Spleen (tissue), 11 donors: Measurements from ENCODE around the gene UNCX. TPM values are rescaled to one million over a fixed set of nuclear protein-coding genes. Genes with fewer than 3 reads are reported as not detected.

ENCODE experiments used
- DNase-seq: peaks from one replicate; pipeline ENCODE4 v3.0.0-alpha.2; 2020
- H3K27ac ChIP-seq, 8 donors: fragments of 200-600 bp; sonication (generic) in 7 of 8; 1 replicate in 4 of 8; 2 replicates in 4 of 8; pipeline versions ENCODE4 v1.5.0 to v1.8.0; 2016 to 2021; ENCODE audit warnings: inconsistent platforms in 4 of 8, mild to moderate bottlenecking in 4 of 8, moderate library complexity in 1 of 8
- H3K27me3 ChIP-seq, 7 donors: fragments of 200-600 bp; sonication (generic) in 6 of 7; replicated peaks in 1 of 7; 1 replicate in 4 of 7; 2 replicates in 3 of 7; pipeline versions ENCODE4 v1.5.0 to v1.8.0; 2016 to 2021; ENCODE audit warnings: inconsistent platforms in 3 of 7, mild to moderate bottlenecking in 1 of 7
- H3K36me3 ChIP-seq, 6 donors: fragments of 200-600 bp; sonication (generic) in 5 of 6; 1 replicate in 4 of 6; 2 replicates in 2 of 6; pipeline versions ENCODE4 v1.5.0 to v1.8.0; 2016 to 2021; ENCODE audit warnings: inconsistent platforms in 2 of 6
- H3K4me1 ChIP-seq, 6 donors: fragments of 200-600 bp; sonication (generic) in 5 of 6; 1 replicate in 3 of 6; 2 replicates in 3 of 6; pipeline versions ENCODE4 v1.5.0 to v1.8.0; 2016 to 2021; ENCODE audit warnings: inconsistent platforms in 3 of 6
- H3K4me3 ChIP-seq, 8 donors: fragments of 200-600 bp; sonication (generic) in 7 of 8; 1 replicate in 4 of 8; 2 replicates in 4 of 8; pipeline versions ENCODE4 v1.5.0 to v1.8.0; 2016 to 2021; ENCODE audit warnings: inconsistent platforms in 4 of 8, mild to moderate bottlenecking in 4 of 8, moderate library complexity in 2 of 8
- H3K9me3 ChIP-seq, 8 donors: fragments of 200-600 bp; sonication (generic) in 7 of 8; 1 replicate in 4 of 8; 2 replicates in 4 of 8; pipeline versions ENCODE4 v1.5.0 to v1.8.0; 2016 to 2021; ENCODE audit warnings: inconsistent platforms in 4 of 8
- CTCF ChIP-seq, 11 experiments: fragments of 200-600 bp in 7 of 11; fragments of 450-650 bp in 4 of 11; sonication (generic) in 4 of 11; IDR thresholded peaks in 8 of 11; conservative IDR thresholded peaks in 3 of 11; 1 replicate in 7 of 11; 2 replicates in 4 of 11; pipeline versions ENCODE4 v1.4.0 to v1.8.0; 2016 to 2021; ENCODE audit warnings: antibody characterized with exemption in 11 of 11, inconsistent platforms in 4 of 11, mild to moderate bottlenecking in 1 of 11
- POLR2A ChIP-seq, 3 donors: fragments of 450-650 bp; IDR thresholded peaks; one replicate each; pipeline ENCODE4 v1.5.1; 2017; ENCODE audit warnings: antibody characterized with exemption in 3 of 3, mild to moderate bottlenecking in 1 of 3
- POLR2AphosphoS5 ChIP-seq, 3 donors: sonication (generic); formaldehyde crosslinking; IDR thresholded peaks; one replicate each; pipeline ENCODE4 v1.5.1; 2017; ENCODE audit warnings: antibody characterized with exemption in 3 of 3
- WGBS, 5 donors: extraction: QIAGEN DNeasy Blood & Tissue Kit in 3 of 5; methylation state at CpG; one replicate each; pipeline versions ENCODE4 v1.1.5 to v1.1.7; 2013 to 2018; 5-methylcytosine and 5-hydroxymethylcytosine counted together
- intact Hi-C: fragments of 100-400 bp; cut with DNase I; formaldehyde crosslinking; loops from one replicate; pipeline ENCODE4 v1.15.0; 2023; ENCODE audit warnings: low total_unique reads
- polyA plus RNA-seq, 3 donors: library from polyadenylated mRNA; stranded (reverse); fragments of 200-250 nt; gene quantifications; one replicate each; pipeline ENCODE4 v1.2.1, GENCODE V29; 2013
- total RNA-seq, 7 donors: library from RNA; depleted of rRNA in 3 of 7; stranded (reverse); fragments of >200 nt in 3 of 7; fragmentation: NEBNext Ultra II Directional in 4 of 7; extraction: Animal tissue kit (Norgen Biotek cat#: 25700) in 4 of 7; gene quantifications; one replicate each; pipeline versions ENCODE4 v1.1.0 to v1.2.1, GENCODE V29; 2016 to 2021
- donor health status: healthy with polysubstance abuse.
- donor health status: DM: no; HTN: no; CAD: no; lungs with moderate emphysema.
- donor health status: DM: no; HTN: no; CAD: no.
- donor health status: Bipolar disorder and iron deficiency.
- donor health status: healthy.
- donor health status: DM: no; HTN: no; CAD: no.
- donor health status: DM: yes; HTN: yes; CAD: no.

The UNCX gene
- total and polyA plus RNA-seq, 10 donors = not detected

GRCh38 chr7:1232103-1232466 is 587 bp upstream of the UNCX start:
- H3K4me3 ChIP-seq = no peak overlapping the region
- WGBS, 5 donors = 7 to 13% (median 10%) methylated on average over 12 of the region's 12 CpGs
- H3K27me3 ChIP-seq = peaks cover 40 to 100% (median 94%) of the 10 kb centered on the region in 7 donors
- H3K9me3 ChIP-seq = peaks cover 0 to 14% (median 0%) of the 10 kb centered on the region in 8 donors
- H3K36me3 ChIP-seq = no peaks in the 10 kb centered on the region
- intact Hi-C loops = no loop called here
- peaks cover 3 to 56% (median 29%) of the 10 kb centered on the region in 6 donors for H3K4me1 ChIP-seq
- no peak for DNase-seq
- TF ChIP-seq CTCF (IDR thresholded peaks at IDR 0.05 in 8 of 11, conservative IDR thresholded peaks at IDR 0.05 in 3 of 11) (no peak), POLR2AphosphoS5 (IDR thresholded peaks at IDR 0.05) (no peak), POLR2A (IDR thresholded peaks at IDR 0.05) (no peak)
- H3K27ac ChIP-seq = no peak overlapping the region

- H3K9me3 ChIP-seq = peaks cover 0 to 14% (median 0%) of the 10 kb centered on the region in 8 donors
- DNase-seq = peak; percentile 61
- 6 to 12% (median 9%) methylated on average over 12 to 73 of the region's 73 CpGs for WGBS, 5 donors
- H3K27ac ChIP-seq = no peak overlapping the region
- no peaks in the 10 kb centered on the region for H3K36me3 ChIP-seq
- peaks cover 3 to 66% (median 32%) of the 10 kb centered on the region in 6 donors for H3K4me1 ChIP-seq
- H3K27me3 ChIP-seq = peaks cover 33 to 100% (median 94%) of the 10 kb centered on the region in 7 donors
- intact Hi-C loops = no loop called here
- no peak for TF ChIP-seq POLR2A (IDR thresholded peaks at IDR 0.05)
- no peak for TF ChIP-seq POLR2AphosphoS5 (IDR thresholded peaks at IDR 0.05)
- no peak for TF ChIP-seq CTCF (IDR thresholded peaks at IDR 0.05 in 8 of 11, conservative IDR thresholded peaks at IDR 0.05 in 3 of 11)
- H3K4me3 ChIP-seq = no peak overlapping the region
These were observed 819 bp downstream of the UNCX start for GRCh38 chr7:1233333-1234048.

GRCh38 chr7:1234049-1234880 is 1.6 kb downstream of the UNCX start:
- H3K4me3 ChIP-seq = no peak overlapping the region
- no peak for TF ChIP-seq CTCF (IDR thresholded peaks at IDR 0.05 in 8 of 11, conservative IDR thresholded peaks at IDR 0.05 in 3 of 11)
- TF ChIP-seq POLR2A (IDR thresholded peaks at IDR 0.05) = no peak
- no peak for TF ChIP-seq POLR2AphosphoS5 (IDR thresholded peaks at IDR 0.05)
- H3K27me3 ChIP-seq = peaks cover 30 to 100% (median 94%) of the 10 kb centered on the region in 7 donors
- peaks cover 0 to 14% (median 0%) of the 10 kb centered on the region in 8 donors for H3K9me3 ChIP-seq
- intact Hi-C loops = no loop called here
- no peaks in the 10 kb centered on the region for H3K36me3 ChIP-seq
- H3K27ac ChIP-seq = no peak overlapping the region
- DNase-seq = no peak
- WGBS, 5 donors = 6 to 11% (median 7%) methylated on average over 28 to 30 of the region's 30 CpGs
- peaks cover 3 to 66% (median 32%) of the 10 kb centered on the region in 6 donors for H3K4me1 ChIP-seq
